ENCODE results near the gene TOP3B.

Gene TOP3B

DNA sequence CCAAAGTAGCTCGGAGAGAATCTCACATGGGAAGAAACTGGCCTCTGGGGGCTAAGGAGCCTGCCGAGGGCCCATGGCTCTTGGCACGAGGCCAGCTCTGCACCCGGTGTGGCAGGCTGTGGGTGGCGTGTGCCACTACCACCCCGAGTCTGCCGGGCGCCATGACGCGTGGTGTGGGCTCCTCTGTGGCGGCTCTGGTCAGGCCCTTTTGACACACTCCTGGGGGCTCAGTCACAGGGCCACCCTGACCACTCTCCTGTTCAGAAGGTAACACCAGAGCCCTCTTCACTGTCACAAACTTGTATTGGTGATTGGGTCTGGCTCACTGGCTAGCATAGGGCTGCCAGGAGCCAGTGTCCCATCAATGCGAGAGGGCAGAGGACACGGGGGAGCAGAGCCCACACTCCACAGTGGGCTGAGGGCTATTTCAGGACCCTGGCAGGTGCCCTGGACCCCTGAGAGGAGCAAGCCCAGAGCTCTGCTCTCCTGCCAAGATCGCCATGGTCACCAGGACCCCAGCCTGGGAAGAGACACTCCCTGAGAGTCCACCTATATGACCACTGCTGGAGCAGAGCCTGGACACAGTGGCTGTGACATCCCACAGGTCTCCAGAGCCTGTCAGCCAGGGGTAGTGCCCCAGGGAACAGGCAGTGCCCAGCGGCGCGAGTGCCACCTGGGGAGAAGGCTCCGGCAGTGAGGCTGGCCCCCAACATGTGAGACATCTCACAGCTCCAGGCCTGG lies 21.3 kb downstream of the TOP3B start:
- no peak for DNase-seq

DNA sequence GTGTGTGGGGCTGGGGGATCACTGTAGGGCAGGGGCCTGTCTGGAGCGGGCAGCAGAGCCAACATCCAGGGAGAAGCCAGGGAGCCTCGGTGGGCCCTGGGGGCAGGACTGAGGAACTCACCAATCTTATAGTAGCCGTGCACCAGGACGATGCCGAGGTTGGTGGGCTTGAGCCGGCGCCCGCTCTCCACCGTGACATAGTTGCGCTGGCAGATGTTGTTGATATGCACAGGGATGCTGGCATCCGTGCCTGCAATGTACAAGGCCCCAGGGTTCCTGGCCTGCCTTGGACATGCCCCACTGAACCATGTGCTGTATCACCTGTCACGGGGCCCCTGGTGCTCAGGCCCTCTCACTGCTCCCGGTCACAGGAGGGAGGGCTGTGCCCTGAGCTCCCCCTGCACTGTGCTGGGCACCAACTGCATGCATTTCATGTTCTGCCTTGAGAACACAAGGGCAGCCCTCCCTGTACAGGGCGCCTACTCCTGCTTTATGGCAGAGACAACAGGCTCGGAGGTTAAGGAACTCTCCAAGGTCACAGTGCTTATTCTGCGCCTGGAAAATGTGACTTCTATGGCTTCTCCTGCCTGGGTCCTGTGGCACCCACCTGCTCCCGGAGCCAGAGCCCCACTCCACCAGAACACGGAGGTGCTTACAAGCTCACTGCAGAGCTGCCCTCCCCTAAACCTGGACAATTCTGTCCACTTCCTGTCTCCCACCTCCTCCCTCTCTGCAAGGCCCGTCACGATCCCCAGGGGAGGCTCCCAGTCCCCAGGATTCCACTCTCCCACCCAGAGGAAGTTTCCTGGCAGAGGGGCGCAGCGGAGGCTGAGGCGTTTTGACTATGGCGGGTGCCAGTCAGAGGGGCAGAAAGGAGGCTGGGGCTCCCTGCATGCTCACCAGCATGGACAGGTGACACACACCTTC lies 22.1 kb downstream of the TOP3B start:
- no peak for DNase-seq

DNA sequence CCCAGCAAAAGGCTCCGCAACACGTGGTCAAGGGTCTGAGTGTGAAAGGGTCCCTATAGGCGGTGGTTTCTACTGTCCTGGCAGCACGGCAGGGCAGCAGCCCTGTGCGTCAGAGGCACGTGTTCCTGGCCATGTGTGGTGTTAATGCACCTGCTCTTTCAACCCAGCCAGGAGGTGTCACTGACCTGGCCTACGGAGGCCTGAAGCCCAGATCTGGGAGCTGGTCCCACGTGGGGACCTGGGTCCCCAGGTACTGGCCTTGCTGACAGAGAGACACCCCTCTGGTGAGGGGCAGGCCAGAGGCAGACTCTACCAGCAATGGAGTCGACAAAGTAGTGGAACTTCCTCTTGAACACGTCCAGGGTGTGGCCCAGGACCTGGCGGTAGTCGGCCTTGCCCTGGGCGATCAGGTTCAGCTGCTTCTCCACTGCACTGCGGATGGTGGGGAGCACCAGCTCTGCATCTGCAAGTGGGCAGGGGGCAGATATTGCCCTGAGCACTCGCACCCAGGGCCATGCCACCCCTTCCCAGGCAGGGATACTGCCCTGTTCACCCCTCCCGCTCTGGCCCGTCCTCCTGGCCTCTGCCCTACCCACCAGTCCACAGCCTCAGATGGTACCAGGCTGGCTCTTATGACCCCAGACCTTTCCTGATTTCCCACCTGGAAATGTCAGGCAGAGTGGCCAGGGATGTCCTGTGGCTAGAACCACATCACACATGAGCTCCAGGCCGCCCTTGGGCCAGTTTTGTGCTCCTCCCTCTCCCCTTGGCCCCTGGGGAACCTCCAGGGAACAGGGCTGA lies 23.1 kb downstream of the TOP3B start:
- no peak for DNase-seq

DNA sequence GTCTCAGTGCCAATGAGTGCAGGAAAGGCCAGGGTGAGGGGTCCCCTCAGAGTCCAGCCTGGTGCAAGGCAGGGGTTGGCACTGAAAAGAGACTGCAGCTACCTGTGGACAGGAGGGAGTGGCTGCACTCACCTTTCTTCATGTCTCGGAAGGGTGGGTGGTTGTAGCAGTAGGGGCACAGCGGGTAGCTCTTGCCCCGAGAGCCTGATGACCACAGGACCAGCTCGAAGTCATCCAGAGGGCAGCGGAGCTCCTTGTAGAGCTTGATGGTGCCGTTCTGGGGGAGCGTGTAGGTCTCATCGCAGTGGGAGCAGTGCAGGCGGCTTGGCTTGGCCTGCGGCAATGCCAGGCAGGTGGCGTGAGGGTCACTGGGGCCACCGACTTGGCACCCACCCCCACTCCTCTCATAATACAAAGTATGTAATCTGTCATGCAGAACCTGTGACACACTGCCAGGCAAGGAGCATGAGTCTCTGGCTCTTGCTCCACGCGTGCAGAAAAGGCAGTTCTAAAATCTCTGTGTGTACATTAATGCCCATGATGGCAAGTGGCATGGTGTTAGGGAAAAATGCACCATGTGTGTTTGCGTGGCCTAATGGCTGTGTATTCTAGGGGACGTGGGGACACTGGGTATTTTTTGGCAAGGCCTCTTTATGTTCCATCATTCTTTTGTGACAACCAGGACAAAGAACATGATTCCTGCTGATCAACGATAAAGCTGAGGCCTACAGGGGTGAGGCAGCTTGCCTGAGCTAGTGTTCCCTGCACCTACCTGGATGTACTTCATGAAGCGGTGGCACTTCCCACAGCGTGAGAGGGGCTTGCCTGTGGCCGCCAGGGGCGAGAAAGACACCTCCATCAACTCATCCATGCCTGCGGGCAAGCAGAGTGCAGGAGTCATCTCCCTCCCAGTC lies 24.0 kb downstream of the TOP3B start:
- no peak for DNase-seq

DNA sequence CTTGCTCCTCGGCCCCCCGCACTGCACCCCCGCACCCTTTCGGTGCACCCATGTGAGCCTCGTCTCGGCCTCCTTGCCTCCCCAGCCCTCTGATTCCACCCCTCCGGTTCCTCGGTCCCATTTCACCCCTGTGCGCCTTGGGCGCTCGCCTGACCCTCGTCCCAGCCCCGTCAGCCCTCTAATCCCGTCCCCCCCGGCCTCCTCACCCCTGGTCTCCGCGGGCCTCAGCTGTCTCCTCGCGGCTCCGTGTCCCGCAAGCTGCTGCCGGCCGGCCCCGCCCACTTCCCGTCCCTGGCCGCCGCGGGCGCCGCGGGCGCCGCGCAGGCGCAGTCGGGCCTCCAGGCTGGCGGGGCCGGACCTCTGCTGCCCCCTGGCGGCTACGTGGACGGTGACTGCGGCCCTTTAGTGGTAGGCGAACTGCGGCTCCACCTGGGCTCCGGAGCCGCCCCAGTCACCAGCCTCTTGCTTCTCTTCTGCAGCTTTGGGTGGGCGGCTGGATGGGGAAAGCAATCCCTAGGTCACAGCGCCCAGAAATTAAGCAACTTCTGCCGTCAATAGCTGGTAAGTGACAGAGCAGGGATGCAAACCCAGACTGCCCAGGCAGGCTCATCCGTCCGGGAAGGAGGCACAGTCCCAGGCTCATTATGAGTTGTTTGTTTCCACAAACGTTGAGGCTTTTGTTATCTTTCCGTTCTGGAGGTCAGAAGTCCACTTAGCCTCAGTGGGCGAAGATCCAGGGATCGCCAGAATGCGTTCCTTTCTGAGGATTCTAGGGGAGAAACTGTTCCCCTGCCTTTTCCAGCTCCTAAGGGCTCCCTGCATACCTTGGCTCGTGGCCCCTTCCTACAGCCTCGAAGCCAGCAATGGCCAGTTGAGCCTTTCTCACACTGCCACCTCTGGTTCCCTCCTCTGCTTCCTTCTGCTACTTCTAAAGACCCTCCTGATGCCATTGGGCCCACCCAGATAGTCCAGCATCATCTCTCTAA lies 29.7 kb downstream of the TOP3B start, which contains the start of gene PPM1F:
PPM1F (minus strand) TSS at position 263 of the 986 bp plus-strand sequence. CDS start 6,800 bp downstream, outside the sequence.
- peak; percentile 97 for DNase-seq

DNA sequence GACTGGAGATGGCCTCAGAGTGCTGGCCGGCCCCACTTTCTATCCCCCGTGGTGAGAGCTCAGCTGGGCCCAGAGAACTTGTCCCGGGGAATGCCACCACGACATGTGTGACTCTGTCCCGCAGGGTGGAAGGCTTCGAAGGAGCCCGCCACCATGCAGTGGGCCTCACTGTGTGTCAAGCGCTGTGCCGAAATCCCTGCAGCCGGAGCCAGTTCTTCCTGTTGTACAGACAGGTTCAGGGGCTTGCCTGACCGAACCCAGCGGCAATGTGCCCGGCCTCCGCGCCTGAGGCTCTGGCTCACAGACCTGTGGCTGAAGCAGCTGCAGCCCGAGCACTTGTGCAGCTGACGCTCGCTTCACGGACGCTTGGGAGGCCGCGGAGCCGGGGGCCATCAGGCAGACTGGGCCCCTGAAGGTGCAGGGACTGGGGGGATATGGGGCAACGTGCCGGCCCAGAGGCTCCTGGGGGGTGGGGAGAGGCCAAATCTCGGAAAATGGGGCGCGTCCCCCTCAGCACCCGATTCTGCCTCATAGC lies 30.6 kb downstream of the TOP3B start:
- peak; percentile 42 for DNase-seq

DNA sequence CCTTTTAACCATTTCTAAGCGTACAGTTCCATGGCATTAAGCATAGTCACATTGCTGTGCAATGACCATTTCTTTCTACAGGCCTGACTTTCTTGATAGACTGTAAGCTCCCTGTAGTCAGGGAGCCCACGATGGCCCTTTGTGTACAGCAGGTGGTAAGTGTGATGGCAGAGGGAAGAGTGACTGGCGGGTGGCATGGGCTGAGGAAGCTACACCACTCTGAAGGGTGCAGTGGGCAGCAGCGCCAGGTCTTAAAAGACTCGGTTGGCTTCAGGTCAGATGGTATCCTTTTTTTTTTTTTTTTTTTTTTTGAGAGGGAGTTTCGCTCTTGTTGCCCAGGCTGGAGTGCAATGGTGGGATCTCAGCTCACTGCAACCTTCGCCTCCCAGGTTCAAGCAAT lies 31.5 kb downstream of the TOP3B start:
- no peak for DNase-seq

DNA sequence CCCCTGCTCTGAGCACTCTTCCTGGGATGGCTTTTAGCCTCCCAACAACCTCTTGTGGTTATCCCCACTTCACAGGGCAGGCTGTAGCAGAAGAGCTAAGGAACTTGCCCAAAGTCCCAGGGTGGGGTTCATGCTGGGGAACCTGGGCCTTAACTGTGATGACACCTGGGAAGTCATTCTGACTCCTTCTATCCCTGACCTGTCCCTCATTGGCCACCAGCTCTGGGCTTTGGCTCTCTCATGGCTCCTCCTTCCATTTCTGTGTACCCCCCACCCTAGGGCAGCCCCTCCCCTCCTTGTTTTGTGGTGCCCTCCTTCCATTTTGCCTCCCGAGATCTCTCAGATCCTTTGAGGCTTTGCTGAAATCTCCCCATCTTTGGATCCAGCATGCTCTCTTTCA lies 32.6 kb downstream of the TOP3B start:
- no peak for DNase-seq

DNA sequence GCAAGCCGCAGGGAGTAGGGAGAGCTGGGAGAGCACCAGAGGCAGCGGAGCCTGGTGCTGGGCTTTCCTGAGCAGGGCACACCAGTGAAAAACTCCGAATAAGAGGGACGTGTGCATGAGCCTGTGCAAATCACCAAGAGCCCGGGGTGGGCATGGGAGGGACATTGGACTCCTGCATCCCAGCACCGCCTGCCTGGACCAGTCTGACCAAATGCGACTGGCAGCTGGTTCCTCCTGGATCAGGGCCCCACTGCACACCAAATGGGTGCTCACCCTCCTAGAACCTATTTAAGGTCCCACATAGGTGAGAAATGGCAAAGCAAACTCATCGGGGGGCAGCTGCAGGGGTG lies 33.0 kb downstream of the TOP3B start:
- DNase-seq, result no peak

DNA sequence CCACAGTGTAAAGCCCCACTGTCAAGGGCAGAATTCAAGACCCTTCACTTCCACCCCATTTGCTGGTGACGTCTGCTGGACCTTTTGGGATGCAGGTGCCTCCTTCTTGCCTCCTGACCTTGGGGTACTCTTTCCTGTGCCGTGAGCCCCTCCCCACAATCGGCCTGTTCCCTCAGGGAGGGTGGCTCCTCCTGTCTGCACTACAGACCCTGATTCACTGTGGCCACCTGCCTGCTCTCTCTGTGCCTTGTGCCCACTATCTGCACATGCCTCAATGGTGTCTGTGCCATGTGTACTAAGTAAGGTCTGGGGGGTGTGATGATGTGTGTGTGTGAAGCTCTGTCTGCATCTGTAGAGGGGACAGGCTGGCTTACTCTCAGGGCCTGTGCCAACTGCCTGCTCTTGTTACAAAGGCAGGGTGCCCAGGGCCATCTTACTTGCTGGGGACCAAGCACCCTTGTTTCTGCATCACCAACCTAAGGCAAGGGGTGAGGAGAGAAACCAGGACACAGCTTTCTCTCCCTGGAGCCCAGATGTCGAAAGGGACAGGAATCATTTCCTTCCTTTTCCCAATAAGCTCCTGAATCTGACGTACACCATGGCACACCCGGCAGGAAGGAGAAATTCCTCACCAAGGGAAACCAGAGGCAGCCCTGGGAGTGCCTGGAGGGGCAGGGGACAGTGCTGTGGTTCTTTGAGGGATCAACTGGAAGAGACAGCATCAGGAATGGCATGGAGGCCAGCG lies 33.6 kb downstream of the TOP3B start:
- no peak for DNase-seq

DNA sequence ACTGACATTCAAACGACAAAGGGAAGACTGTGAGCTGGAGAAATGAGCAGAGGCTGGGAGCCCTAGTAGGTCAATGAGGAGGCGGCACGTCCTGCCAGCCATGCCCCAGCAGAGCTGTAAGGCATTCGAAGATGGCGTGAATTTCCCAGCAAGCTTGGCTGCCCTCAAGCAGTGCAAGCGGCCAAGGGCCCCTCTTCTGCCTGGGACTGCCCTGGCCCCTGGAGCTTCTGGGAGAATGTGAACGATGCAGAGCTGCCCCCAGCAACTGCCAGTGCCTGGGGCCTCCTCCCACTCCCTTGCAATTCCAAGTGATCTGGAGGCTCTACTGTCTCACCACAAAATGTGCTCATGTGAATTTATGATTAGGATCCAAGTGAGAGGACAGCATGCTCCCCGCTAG lies 34.2 kb downstream of the TOP3B start:
- no peak for DNase-seq

DNA sequence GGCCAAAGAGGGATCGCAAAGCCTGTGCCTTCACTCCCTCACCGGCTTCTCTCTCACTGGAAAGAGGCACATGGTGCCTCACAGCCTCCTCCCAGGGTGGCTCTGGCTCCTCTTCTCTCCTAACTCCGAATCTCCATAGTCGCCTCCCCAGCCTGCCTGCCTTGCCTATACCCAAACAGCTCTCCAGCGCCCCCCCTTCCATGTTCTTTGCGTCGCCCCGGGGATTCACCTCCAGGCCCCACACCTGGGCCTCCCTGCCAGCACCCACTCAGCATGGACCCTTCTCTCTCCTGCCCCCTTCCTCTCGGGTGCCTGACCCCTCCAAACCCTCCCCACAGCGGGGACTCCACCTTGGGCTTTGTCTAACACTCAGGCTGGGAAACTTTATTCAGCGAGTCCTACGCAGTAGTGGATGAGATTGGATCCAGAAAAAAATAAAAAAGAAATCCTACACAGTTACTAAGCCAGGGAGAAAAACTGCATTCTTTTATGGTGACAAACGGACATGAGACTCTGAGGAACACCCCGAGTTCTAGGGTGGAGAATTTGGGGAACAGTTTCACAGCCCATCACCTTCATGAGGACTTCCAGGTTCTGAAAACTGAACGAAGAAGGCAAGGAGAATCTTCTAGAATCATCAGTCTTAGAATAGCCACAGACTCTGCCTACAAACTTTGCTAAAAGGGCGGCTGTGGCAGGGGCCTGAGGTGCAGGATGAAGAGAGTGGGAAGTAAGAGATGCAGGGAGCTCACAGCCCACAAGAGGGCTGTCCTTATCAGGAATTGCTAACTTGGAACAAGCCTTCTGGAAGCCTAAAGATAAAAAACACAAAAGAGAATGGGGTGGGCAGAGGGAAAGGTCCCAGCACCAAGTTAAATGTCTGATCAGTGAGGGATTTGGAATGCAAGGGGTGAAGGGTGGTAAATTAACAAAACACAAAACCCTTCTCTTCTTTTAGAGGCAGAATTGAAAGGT lies 35.3 kb downstream of the TOP3B start:
- no peak for DNase-seq

DNA sequence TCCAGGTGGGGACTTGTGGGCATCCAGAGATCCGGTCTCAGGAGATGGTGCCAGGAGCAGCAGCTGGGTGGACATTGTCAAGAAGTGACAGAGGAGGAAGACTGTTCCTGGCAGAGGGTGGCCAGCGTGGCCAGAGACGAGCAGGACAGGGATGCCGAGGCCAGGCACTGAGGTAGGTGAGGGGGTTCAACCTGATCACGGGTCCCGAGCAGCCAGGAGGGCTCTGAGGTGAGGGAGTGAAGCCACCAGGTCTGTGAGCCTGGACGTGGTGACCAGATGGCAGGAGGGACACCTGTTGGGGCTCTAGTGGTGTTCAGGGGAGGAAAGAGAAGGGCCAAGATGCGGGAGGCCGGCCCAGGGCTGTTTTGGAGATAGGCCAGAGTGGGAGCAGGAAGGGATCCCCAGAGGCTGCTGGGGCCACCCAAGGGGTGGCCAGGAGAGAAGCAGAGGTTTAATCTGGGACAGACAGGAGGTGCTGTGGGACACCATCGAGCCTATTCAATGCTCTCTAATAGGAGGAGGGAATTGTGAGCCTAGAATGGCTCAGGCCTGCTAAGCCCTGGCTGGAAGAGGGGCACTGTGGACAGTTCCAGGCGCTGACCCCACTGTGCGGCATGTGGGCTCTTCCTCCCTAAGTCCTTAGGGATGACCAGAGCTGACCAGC lies 36.2 kb downstream of the TOP3B start:
- DNase-seq, result no peak

DNA sequence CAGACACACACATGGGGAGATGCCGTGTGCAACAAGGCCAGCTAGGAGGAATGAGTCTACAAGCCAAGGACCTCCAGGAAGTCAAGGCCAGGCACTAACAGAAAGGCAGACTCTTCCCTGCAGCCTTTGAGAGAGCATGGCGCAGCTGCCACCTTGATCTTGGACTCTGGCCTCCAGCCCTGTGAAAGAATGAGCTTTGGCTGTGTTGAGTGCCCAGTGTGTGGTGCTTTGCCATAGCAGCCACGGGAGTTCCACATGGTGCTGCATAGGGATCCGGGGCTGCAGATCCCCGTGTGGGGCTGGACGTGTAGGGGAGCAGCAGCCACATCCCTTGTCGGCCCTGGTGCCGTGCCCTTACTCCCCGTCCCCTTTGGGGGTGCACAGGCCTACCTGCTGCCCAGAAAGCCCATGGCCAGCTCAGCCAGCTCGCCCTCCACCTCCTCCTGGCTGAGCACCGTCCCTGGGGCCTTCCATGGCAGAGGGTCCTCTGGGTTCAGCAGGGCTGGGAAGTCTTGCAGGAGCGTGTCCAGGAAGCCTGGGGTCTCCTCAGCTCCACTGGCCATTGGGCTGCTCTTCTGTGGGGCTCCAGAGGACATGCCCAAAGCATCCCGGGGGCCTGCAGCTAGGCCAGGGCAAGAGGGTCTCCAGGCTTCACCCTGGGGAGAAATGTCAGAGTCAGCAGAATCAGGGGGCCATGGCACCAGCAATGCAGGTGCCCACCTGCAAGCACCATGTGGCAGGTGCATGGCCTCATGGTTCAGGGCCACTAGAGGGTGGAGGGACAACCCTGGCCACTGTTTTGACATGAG lies 36.9 kb downstream of the TOP3B start:
- no peak for DNase-seq

DNA sequence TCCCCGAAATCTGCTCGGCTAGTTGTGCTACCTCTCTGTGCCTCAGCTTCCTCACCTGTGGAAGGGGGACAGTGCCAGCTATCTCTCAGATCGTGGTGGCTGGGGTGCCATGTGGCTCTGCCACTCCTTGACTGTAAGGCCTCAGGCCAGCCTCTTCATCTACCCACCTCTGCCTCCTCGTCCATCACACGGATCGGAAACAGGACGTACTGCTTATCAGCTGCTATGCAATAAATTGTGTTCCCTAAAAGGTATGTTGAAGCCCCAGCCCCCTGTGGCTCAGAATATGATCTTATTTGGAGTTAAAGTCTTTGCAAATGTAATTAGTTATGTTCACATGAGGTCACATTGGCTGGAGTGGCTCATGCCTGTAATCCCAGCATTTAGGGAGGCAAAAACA lies 37.7 kb downstream of the TOP3B start:
- DNase-seq, result no peak

DNA sequence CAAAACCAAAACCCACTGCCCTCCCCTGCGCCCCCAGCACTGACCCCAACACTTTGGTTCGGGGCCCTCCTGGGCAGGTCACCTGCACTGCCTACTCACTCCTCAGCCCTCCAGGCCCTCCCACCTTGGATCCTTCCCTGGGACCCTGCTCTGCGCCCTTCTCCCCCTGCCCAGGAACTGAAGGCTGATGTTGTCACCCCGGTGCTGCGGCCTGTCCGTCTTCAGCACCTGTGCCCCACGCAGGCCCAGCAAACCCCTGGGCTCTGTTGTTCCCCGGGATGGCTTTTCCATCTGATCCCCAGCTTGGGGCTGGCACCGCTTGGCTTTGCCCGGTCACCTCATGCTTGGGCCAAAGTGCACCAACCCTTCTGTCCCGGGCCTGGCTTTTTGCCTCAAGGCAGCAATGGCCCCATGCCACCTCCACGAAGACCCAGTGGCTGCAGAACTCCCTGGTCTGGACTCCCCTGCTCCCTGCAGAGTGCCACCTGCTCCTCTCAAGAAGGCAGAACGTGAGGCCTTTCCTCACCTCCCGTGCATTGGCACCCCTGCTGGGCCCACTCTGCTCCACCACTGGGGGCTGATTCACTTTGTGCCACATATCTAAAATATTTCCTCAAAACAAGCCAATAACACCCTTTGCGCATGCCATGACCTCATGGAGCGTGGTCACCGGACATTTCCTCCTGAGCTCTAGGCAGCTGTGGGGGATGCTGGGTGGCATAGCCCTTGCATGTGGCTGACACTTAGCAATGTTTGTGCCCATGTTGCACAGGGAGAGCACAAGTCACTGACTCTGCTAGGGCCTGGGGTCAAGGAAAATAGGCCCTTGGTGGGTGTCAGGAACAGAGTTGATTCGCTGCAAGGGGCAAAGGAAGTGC lies 38.8 kb downstream of the TOP3B start:
- DNase-seq, result no peak

Data from activated T-cell treated with anti-CD3 and anti-CD28 coated beads, Interleukin-2, amount 50 U/mL, for 1 hour (primary cell).